HG03565 (cell line): ENCODE measurements around the gene RPUSD1.

Experiments used
- ATAC-seq: cut with Tn5 transposase; IDR thresholded peaks from one replicate; pipeline ENCODE4 v1.9.1; 2021; ENCODE audit warnings: mild to moderate bottlenecking, moderate library complexity; ENCODE audit not compliant: unreplicated experiment

The RPUSD1 gene

GRCh38 chr16:819336-820043, 31.3 kb upstream of the RPUSD1 start:
- ATAC-seq = no peak

DNA sequence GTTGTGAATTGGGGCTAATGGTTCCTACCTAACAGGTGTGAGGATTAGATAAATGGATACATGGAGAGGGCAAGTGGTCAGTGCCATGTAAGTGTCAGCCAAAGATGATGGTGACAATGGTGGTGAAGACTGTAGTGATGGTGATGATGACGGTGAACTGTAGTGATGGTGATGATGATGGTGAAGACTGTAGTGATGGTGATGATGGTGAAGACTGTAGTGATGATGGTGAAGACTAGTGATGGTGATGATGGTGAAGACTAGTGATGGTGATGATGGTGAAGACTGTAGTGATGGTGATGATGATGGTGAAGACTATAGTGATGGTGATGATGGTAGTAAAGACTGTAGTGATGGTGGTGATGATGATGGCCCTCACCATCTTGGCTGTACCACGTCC, 30.4 kb upstream of the RPUSD1 start:
- ATAC-seq = no peak

GRCh38 chr16:818132-818531, 30.0 kb upstream of the RPUSD1 start:
- no peak for ATAC-seq

DNA sequence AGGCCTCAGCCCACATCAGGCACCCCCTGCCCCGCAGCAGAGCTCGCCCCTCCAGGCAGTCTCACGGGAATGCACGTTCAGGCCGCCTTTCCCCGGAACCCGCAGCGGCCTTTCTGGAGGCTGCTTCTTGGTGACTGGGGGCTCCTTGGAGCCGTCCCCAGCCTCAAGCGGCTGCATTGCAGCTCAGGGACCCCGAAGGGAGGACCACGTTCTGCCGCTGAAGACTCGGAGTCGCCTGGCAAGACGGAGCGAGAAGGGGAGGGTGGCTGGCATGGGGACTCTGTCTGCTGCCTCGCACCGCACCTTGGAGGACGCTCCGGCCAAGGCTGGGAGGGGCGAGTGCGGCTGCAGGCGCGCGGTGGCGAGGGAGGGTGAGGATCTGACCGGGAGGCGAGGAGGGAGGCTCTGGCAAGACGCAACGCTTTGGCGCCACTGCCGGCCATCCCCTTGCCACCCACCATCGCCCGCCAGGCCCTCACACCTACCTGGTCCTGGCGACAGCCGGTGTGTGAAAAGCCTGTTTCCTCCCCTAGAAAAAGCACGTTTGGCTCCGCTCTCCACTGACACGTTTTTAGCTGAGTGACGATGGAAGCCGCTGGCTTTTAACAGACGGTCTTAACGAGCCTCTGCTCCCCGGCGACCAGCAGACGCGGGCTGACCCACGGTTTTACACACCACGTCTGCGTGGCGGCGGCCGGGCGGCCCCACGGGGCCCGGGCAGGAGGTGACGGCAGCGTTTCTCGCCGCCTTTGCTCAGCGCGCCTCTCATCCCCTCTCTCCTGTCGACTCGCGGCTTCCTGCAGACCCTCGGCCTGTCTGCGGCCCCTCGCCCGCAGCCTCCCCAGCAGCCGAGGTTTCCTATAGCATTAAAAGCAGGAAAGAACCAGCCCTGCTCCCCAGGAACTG, 29.1 kb upstream of the RPUSD1 start:
- no peak for ATAC-seq

GRCh38 chr16:815861-816260, 27.7 kb upstream of the RPUSD1 start:
- no peak for ATAC-seq

DNA sequence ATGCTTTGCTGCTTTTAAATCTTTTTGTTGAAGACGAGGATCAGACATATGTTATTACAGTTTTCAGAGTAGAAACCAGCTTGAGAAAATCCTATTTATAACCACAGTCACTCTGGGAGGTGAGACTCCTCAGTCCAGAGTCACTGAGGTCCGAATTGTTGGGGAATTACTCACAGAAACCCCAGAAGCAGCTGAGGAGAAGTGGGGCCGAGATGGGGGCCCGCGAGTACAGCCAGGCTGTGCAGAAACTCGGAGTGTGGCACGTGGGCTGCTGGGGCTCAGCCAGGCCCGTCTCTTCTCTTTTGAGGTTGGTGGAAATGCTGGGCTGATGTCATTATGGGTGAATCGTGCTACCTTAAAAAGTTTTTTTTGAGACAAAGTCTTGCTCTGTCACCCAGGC, 26.8 kb upstream of the RPUSD1 start:
- no peak for ATAC-seq

DNA sequence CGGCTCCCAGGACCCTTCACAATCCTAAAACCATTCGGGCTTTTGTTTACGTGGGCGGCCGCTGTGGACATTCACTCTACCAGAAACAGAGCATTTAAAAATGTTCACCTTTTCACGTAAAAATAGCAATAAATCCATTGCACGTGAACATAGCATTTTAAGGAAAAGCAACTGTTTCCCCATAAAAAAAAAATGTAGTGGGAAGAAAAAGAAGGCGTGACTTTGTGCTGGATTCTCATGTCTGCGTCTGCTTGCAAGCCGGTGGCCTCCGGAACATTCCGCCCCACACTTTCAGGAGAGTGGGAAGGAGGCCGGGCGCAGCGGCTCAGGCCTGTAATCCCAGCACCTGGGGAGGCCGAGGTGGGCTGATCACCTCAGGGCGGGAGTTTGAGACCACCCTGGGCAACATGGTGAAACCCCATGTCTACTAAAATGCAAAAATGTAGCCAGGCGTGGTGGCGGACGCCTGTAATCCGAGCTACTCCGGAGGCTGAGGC, 25.8 kb upstream of the RPUSD1 start:
- ATAC-seq = no peak

GRCh38 chr16:813204-813915, 25.2 kb upstream of the RPUSD1 start:
- no peak for ATAC-seq

GRCh38 chr16:808085-808386, 19.9 kb upstream of the RPUSD1 start:
- ATAC-seq = no peak

GRCh38 chr16:807347-808084, 19.3 kb upstream of the RPUSD1 start:
- peak; percentile 75 for ATAC-seq

DNA sequence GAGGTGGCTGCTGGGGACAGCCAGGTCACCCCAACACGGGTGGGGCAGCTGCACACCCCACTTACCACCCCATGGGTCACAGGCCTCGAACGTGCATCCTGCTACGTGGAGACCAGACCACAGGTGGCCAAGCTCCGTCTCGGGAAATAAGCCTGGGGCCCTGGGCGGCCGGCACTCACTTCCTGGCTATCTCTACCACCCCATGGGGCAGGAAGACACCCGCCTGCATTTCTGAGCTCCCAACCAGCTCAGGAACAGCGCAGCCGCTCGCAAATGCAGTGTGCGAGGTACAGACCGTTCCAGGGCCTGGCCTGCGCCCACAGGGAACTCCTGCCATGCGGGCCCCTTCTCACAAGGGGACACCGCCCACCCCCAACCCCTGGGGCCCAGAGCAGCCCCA, 17.3 kb upstream of the RPUSD1 start:
- no peak for ATAC-seq

GRCh38 chr16:804193-805048, 16.2 kb upstream of the RPUSD1 start:
- ATAC-seq = no peak

DNA sequence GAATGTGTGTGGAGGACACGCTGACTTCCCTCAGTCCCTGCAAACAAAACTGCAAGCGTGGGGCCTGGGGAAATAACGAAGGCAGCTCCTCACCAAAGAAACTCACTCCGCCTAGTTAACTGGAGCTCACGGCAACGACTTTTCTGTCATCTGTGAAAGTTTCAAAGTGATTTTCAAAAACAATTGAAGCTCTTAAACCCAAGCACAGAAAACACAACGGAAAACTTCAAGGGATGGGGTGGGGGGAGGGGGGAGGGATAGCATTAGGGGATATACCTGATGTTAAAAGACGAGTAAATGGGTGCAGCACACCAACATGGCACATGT, 15.5 kb upstream of the RPUSD1 start:
- ATAC-seq = no peak

GRCh38 chr16:802914-803753, 15.0 kb upstream of the RPUSD1 start:
- ATAC-seq = no peak

DNA sequence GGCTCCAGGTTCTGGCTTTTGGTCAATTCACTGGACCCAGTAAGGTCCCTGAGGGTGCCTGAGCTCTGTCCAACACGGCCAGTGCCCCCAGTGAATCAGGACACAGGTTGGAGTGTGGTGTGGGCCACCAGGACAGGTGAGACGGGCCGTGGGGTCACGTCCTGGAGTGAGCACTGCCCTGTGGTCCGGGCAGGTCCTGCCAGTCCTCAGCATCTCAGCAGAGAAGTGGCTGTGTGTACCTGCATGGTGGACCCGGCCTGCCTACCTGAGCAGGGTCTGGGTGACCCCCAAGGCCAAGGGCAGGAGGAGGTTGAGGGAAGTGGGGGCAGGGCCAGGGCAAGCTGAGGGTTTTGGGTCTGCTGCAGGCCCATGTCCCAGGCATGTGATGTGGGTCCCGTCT, 14.3 kb upstream of the RPUSD1 start:
- no peak for ATAC-seq

- no peak for ATAC-seq
Measured at GRCh38 chr16:801584-802363, 13.6 kb upstream of the RPUSD1 start.

DNA sequence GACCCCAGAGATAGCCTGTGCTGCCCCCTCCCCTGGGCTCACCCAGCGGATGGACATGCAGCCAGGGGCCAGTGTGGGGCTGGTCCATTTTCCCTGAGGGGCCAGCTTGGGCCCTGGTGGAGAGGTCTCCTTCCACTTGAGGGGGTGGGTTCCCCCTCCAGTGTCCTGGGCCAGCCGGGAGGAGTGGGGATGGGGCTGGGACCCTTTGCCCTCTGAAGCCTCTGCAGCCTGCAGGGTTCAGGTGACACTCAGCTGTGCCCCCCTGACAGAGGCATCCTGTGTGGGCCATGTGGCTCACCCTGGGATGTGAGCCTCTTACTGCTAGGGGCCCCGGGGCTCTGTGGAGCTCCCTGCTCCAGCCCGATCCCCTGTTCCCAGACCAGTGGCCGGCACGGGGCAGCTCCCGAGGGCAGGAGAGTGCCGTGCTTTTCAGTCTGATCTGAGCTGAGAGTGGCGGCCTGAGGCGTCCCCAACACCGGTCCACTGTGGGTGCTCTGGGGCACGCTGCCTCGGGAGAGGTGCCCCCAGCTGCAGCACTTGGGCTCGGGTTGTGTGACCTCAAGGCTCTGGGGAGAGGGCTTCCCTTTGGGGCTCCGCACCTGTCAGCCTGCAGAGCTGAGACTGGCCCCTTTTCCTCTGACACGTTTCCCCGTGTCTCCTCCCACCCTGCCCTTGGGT, 12.8 kb upstream of the RPUSD1 start:
- no peak for ATAC-seq
